CD4-positive, alpha-beta memory T cell (primary cell): ENCODE data around the gene OPN1LW. TPM values are rescaled to one million over a fixed set of nuclear protein-coding genes. Genes with fewer than 3 reads are reported as not detected.

Experiments used
- CTCF ChIA-PET: fragments of 350-600 bp; sonication (Branson Sonifier 250); formaldehyde crosslinking; loops from one replicate; lab custom pipeline; 2021; ENCODE audit warnings: inconsistent platforms; ENCODE audit not compliant: partially characterized antibody; lab: Charles Lee
- POLR2A ChIA-PET: fragments of 350-600 bp; sonication (Branson Sonifier 250); formaldehyde crosslinking; loops from one replicate; lab custom pipeline; 2021; ENCODE audit not compliant: partially characterized antibody; lab: Charles Lee
- DNase-seq, 5 donors: peaks; one replicate each; pipeline versions ENCODE4 v3.0.0 to v3.0.0-alpha.2; 2020 to 2022; ENCODE audit warnings: mixed read lengths in 1 of 5
- H3K27ac ChIP-seq: one replicate; pipeline ENCODE4 v1.7.0; 2013; ENCODE audit warnings: low read depth, low read length
- H3K27me3 ChIP-seq: 2 replicates; pipeline ENCODE4 v1.7.0; 2013; ENCODE audit warnings: mild to moderate bottlenecking, low read length, moderate library complexity; ENCODE audit not compliant: insufficient read depth
- H3K36me3 ChIP-seq: 2 replicates; pipeline ENCODE4 v1.7.0; 2013; ENCODE audit warnings: mild to moderate bottlenecking, low read length, moderate library complexity; ENCODE audit not compliant: insufficient read depth
- H3K4me1 ChIP-seq: 2 replicates; pipeline ENCODE4 v1.7.0; 2013; ENCODE audit warnings: mild to moderate bottlenecking, low read length, moderate library complexity; ENCODE audit not compliant: insufficient read depth
- H3K4me3 ChIP-seq, 2 donors: one replicate each; pipeline ENCODE4 v1.7.0; 2013; ENCODE audit warnings: low read length in 2 of 2, mild to moderate bottlenecking in 1 of 2
- H3K9me3 ChIP-seq, 2 donors: one replicate each; pipeline ENCODE4 v1.7.0; 2013; ENCODE audit warnings: low read length in 2 of 2, control low read depth in 1 of 2; ENCODE audit not compliant: control insufficient read depth in 1 of 2
- H3K27ac Mint-ChIP-seq, 7 donors: one replicate each; pipeline ENCODE4 v1.8.0; 2020 to 2021; ENCODE audit warnings: mixed read lengths in 7 of 7, mild to moderate bottlenecking in 6 of 7, inconsistent platforms in 3 of 7, moderate library complexity in 3 of 7
- H3K27me3 Mint-ChIP-seq, 2 donors: one replicate each; pipeline ENCODE4 v1.8.0; 2020 to 2021; ENCODE audit warnings: mixed read lengths in 2 of 2
- H3K36me3 Mint-ChIP-seq, 2 donors: one replicate each; pipeline ENCODE4 v1.8.0; 2020 to 2021; ENCODE audit warnings: mixed read lengths in 2 of 2, inconsistent platforms in 1 of 2, mild to moderate bottlenecking in 1 of 2
- H3K4me1 Mint-ChIP-seq, 4 donors: one replicate each; pipeline ENCODE4 v1.8.0; 2020 to 2021; ENCODE audit warnings: mixed read lengths in 4 of 4, mild to moderate bottlenecking in 1 of 4
- H3K4me3 Mint-ChIP-seq, 8 donors: one replicate each; pipeline ENCODE4 v1.8.0; 2020 to 2021; ENCODE audit warnings: mixed read lengths in 8 of 8, mild to moderate bottlenecking in 7 of 8, moderate library complexity in 6 of 8, inconsistent platforms in 3 of 8
- H3K9me3 Mint-ChIP-seq, 8 donors: one replicate each; pipeline ENCODE4 v1.8.0; 2020 to 2021; ENCODE audit warnings: mixed read lengths in 8 of 8, mild to moderate bottlenecking in 5 of 8, inconsistent platforms in 3 of 8, moderate library complexity in 1 of 8
- intact Hi-C: fragments of 100-400 bp; cut with micrococcal nuclease; formaldehyde crosslinking; loops from one replicate; pipeline ENCODE4 v1.15.1; 2023
- polyA plus RNA-seq, 2 donors: library from polyadenylated mRNA; unstranded; fragments of 300-500 nt; fragmentation: Illumina TruSeq; gene quantifications; one replicate each; pipeline ENCODE4 v1.2.3, GENCODE V29; 2021
- total RNA-seq, 2 experiments: library from RNA; stranded (reverse); gene quantifications; one replicate each; pipeline ENCODE4 v1.2.3, GENCODE V29; 2021

The OPN1LW gene
- total and polyA plus RNA-seq, 4 experiments from 2014 or later = not detected

- ChIA-PET POLR2A (interaction anchor here (0.9 to 3.1 kb wide), 5 partner anchors 25 to 210 kb away, joined by 3 to 13 read pairs (median 5); partner anchors contain the start of gene HCFC1), CTCF (interaction anchor here (1.2 kb wide), 1 partner anchor 37 kb away, joined by 3 read pairs; no protein-coding TSS in a partner anchor)
- Histone ChIP-seq H3K36me3 (no peaks in the 10 kb centered on the region), H3K9me3 (no peaks in the 10 kb centered on the region), H3K27me3 (no peaks in the 10 kb centered on the region), H3K27ac (peak overlapping the region; percentile 96), H3K4me1 (peaks cover 32% of the 10 kb centered on the region), H3K4me3 (no peak overlapping the region)
- intact Hi-C loops = loop anchor here (5.0 to 10.0 kb wide), 4 partner anchors 74 to 396 kb away; partner anchors contain the start of genes EMD, FLNA and SLC10A3
- no peak for DNase-seq
- peaks cover 0 to 2% (median 0%) of the 10 kb centered on the region in 8 donors for H3K9me3 Mint-ChIP-seq
- H3K36me3 Mint-ChIP-seq = peaks cover 0 to 20% of the 10 kb centered on the region in 2 donors
- H3K27me3 Mint-ChIP-seq = no peaks in the 10 kb centered on the region
- peak overlapping the region; percentile 81 to 86 (median 83) for H3K4me3 Mint-ChIP-seq
- H3K4me1 Mint-ChIP-seq = peaks cover 23 to 42% (median 25%) of the 10 kb centered on the region in 4 donors
- H3K27ac Mint-ChIP-seq = peak overlapping the region; percentile 68 to 95 (median 92)
Measured at GRCh38 chrX:154098551-154098950, 45.5 kb upstream of the OPN1LW start.

- Histone ChIP-seq H3K4me1 (no peaks in the 10 kb centered on the region), H3K36me3 (no peaks in the 10 kb centered on the region), H3K9me3 (no peaks in the 10 kb centered on the region), H3K27ac (no peak overlapping the region), H3K27me3 (no peaks in the 10 kb centered on the region), H3K4me3 (no peak overlapping the region)
- Mint-ChIP-seq H3K27me3 (no peaks in the 10 kb centered on the region), H3K4me1 (peaks cover 4 to 9% (median 6%) of the 10 kb centered on the region in 4 donors), H3K4me3 (no peak overlapping the region), H3K27ac (peak overlapping the region in 1 of 7 donors; percentile 35), H3K9me3 (peaks cover 0 to 3% (median 0%) of the 10 kb centered on the region in 8 donors), H3K36me3 (no peaks in the 10 kb centered on the region)
- ChIA-PET CTCF (no interaction called here), POLR2A (interaction anchor here (1.4 kb wide), 1 partner anchor 11 kb away, joined by 3 read pairs; no protein-coding TSS in a partner anchor)
- intact Hi-C loops = no loop called here
- DNase-seq = no peak
Measured at GRCh38 chrX:154113729-154114128, 30.3 kb upstream of the OPN1LW start.

- H3K4me1 ChIP-seq = no peaks in the 10 kb centered on the region
- no peak overlapping the region for H3K4me3 ChIP-seq
- Mint-ChIP-seq H3K9me3 (peaks cover 0 to 3% (median 0%) of the 10 kb centered on the region in 8 donors), H3K36me3 (no peaks in the 10 kb centered on the region), H3K4me1 (peaks cover 4 to 9% (median 6%) of the 10 kb centered on the region in 4 donors), H3K27ac (peak overlapping the region in 5 of 7 donors; percentile 30 to 74 (median 68)), H3K4me3 (peak overlapping the region in 2 of 8 donors; percentile 17 to 43), H3K27me3 (no peaks in the 10 kb centered on the region)
- CTCF ChIA-PET = no interaction called here
- no peaks in the 10 kb centered on the region for H3K36me3 ChIP-seq
- H3K27ac ChIP-seq = no peak overlapping the region
- DNase-seq = no peak
- no peaks in the 10 kb centered on the region for H3K27me3 ChIP-seq
- POLR2A ChIA-PET = interaction anchor here (1.4 kb wide), 1 partner anchor 10 kb away, joined by 3 read pairs; no protein-coding TSS in a partner anchor
- no peaks in the 10 kb centered on the region for H3K9me3 ChIP-seq
- intact Hi-C loops = no loop called here
Measured at GRCh38 chrX:154114652-154115051, 29.4 kb upstream of the OPN1LW start.

- peak overlapping the region in 5 of 7 donors; percentile 30 to 74 (median 68) for H3K27ac Mint-ChIP-seq
- no peak overlapping the region for H3K27ac ChIP-seq
- H3K4me3 ChIP-seq = no peak overlapping the region
- H3K36me3 ChIP-seq = no peaks in the 10 kb centered on the region
- no peak for DNase-seq
- peak overlapping the region in 3 of 8 donors; percentile 17 to 46 (median 43) for H3K4me3 Mint-ChIP-seq
- ChIA-PET POLR2A (interaction anchor here (1.4 kb wide), 1 partner anchor 9 kb away, joined by 3 read pairs; no protein-coding TSS in a partner anchor), CTCF (no interaction called here)
- H3K27me3 ChIP-seq = no peaks in the 10 kb centered on the region
- intact Hi-C loops = no loop called here
- H3K36me3 Mint-ChIP-seq = peaks cover 0 to 1% of the 10 kb centered on the region in 2 donors
- H3K4me1 ChIP-seq = no peaks in the 10 kb centered on the region
- H3K27me3 Mint-ChIP-seq = no peaks in the 10 kb centered on the region
- H3K9me3 ChIP-seq = no peaks in the 10 kb centered on the region
- peaks cover 3 to 9% (median 6%) of the 10 kb centered on the region in 4 donors for H3K4me1 Mint-ChIP-seq
- peaks cover 0 to 5% (median under 1%) of the 10 kb centered on the region in 8 donors for H3K9me3 Mint-ChIP-seq
Measured at GRCh38 chrX:154115071-154115470, 29.0 kb upstream of the OPN1LW start.

- H3K27me3 Mint-ChIP-seq = no peaks in the 10 kb centered on the region
- peaks cover 0 to 10% (median 2%) of the 10 kb centered on the region in 8 donors for H3K9me3 Mint-ChIP-seq
- Histone ChIP-seq H3K27me3 (no peaks in the 10 kb centered on the region), H3K27ac (no peak overlapping the region), H3K4me3 (no peak overlapping the region), H3K4me1 (no peaks in the 10 kb centered on the region), H3K9me3 (no peaks in the 10 kb centered on the region), H3K36me3 (no peaks in the 10 kb centered on the region)
- DNase-seq = no peak
- H3K27ac Mint-ChIP-seq = peak overlapping the region in 5 of 7 donors; percentile 1 to 82 (median 48)
- ChIA-PET POLR2A (interaction anchor here (1.3 kb wide), 1 partner anchor 10 kb away, joined by 3 read pairs; no protein-coding TSS in a partner anchor), CTCF (no interaction called here)
- peaks cover 3 to 9% (median 6%) of the 10 kb centered on the region in 4 donors for H3K4me1 Mint-ChIP-seq
- intact Hi-C loops = no loop called here
- no peak overlapping the region for H3K4me3 Mint-ChIP-seq
- peaks cover 0 to 6% of the 10 kb centered on the region in 2 donors for H3K36me3 Mint-ChIP-seq
Measured at GRCh38 chrX:154115750-154116149, 28.3 kb upstream of the OPN1LW start.

GRCh38 chrX:154116426-154117211 lies 27.4 kb upstream of the OPN1LW start:
- H3K9me3 ChIP-seq = no peaks in the 10 kb centered on the region
- H3K4me3 ChIP-seq = no peak overlapping the region
- no peaks in the 10 kb centered on the region for H3K4me1 ChIP-seq
- no peaks in the 10 kb centered on the region for H3K27me3 ChIP-seq
- Mint-ChIP-seq H3K27me3 (no peaks in the 10 kb centered on the region), H3K4me1 (peaks cover 3 to 9% (median 6%) of the 10 kb centered on the region in 4 donors), H3K27ac (peak overlapping the region in 3 of 7 donors; percentile 13 to 63 (median 44)), H3K4me3 (no peak overlapping the region), H3K9me3 (peaks cover 0 to 10% (median 4%) of the 10 kb centered on the region in 8 donors), H3K36me3 (peaks cover 0 to 6% of the 10 kb centered on the region in 2 donors)
- ChIA-PET CTCF (interaction anchor here (1.1 kb wide), 1 partner anchor 64 kb away, joined by 3 read pairs; no protein-coding TSS in a partner anchor), POLR2A (interaction anchor here (1.3 kb wide), 1 partner anchor 9 kb away, joined by 3 read pairs; no protein-coding TSS in a partner anchor)
- no peaks in the 10 kb centered on the region for H3K36me3 ChIP-seq
- intact Hi-C loops = no loop called here
- H3K27ac ChIP-seq = no peak overlapping the region
- DNase-seq = no peak

- intact Hi-C loops = no loop called here
- Mint-ChIP-seq H3K27me3 (no peaks in the 10 kb centered on the region), H3K36me3 (peaks cover 0 to 6% of the 10 kb centered on the region in 2 donors), H3K27ac (peak overlapping the region in 1 of 7 donors; percentile 48), H3K4me1 (peaks cover 3 to 16% (median 10%) of the 10 kb centered on the region in 4 donors), H3K4me3 (no peak overlapping the region), H3K9me3 (peaks cover 0 to 10% (median 4%) of the 10 kb centered on the region in 8 donors)
- no peaks in the 10 kb centered on the region for H3K36me3 ChIP-seq
- no peaks in the 10 kb centered on the region for H3K9me3 ChIP-seq
- no peak for DNase-seq
- no peaks in the 10 kb centered on the region for H3K27me3 ChIP-seq
- H3K4me1 ChIP-seq = peaks cover 5% of the 10 kb centered on the region
- no peak overlapping the region for H3K4me3 ChIP-seq
- ChIA-PET POLR2A (no interaction called here), CTCF (interaction anchor here (0.5 to 1.1 kb wide), 2 partner anchors 17 to 65 kb away, joined by 3 read pairs; no protein-coding TSS in a partner anchor)
- no peak overlapping the region for H3K27ac ChIP-seq
Measured at GRCh38 chrX:154117566-154117965, 26.5 kb upstream of the OPN1LW start.
